ENCODE measurements around the gene PPP1R12C.

The PPP1R12C gene

GRCh38 chr19:55091126-55091910 lies 26.1 kb downstream of the PPP1R12C start:
- no peak for DNase-seq (ENCODE audit: low read depth, low spot score)

GRCh38 chr19:55090564-55090963 lies 26.9 kb downstream of the PPP1R12C start:
- no peak for DNase-seq (ENCODE audit: low read depth, low spot score)

- no peak for DNase-seq (ENCODE audit: low read depth, low spot score)
Measured at GRCh38 chr19:55089342-55089944, 28.0 kb downstream of the PPP1R12C start.

- DNase-seq (ENCODE audit: low read depth, low spot score), result no peak
Measured at GRCh38 chr19:55088543-55089341, 28.7 kb downstream of the PPP1R12C start.

GRCh38 chr19:55088021-55088451 lies 29.4 kb downstream of the PPP1R12C start:
- DNase-seq (ENCODE audit: low read depth, low spot score), result no peak

GRCh38 chr19:55087542-55087901 lies 29.9 kb downstream of the PPP1R12C start:
- no peak for DNase-seq (ENCODE audit: low read depth, low spot score)

- DNase-seq (ENCODE audit: low read depth, low spot score), result peak; percentile 63
Measured at GRCh38 chr19:55086730-55087541, 30.5 kb downstream of the PPP1R12C start.

- no peak for DNase-seq (ENCODE audit: low read depth, low spot score)
Measured at GRCh38 chr19:55085923-55086715, 31.3 kb downstream of the PPP1R12C start.

- DNase-seq (ENCODE audit: low read depth, low spot score), result no peak
Measured at GRCh38 chr19:55084416-55084815, 33.0 kb downstream of the PPP1R12C start.

DNA sequence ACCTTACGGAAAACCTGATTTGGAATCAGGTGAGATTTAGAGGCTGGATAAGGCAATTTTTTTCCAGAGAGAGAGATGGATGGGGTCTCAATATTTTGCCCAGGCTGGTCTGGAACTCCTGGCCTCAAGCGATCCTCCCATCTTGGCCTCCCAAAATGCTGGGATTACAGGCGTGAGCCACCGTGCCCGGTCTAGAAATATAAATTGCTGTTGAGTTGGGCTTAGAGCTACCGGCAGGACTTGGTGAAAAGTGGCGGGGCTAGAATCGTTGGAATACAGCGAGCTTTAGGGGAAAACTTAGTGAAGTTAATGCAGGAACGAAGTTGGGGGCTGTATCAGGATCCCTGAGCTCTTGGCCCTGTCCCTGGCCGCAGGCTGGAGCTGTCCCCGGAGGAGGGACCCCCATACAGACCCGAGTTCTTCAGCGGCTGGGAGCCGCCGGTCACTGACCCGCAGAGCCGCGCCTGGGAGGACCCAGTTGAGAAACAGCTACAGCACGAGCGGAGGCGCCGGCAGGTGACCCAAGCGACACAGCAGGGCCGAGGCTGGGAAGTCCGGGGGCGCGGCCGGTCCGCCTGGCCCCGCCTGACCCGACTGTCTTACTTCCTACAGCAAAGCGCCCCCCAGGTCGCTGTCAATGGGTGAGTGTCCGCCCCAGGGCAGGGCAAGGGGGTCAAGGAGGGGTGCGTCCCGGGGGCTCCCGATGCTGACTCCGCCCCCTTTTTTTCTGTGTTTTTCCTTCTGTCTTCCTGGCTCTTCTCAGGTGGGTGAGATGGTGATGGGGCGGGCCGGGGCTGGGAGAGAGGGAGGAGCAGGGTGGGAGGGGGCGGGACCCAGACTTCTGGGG lies 34.2 kb downstream of the PPP1R12C start:
- no peak for DNase-seq (ENCODE audit: low read depth, low spot score)

DNA sequence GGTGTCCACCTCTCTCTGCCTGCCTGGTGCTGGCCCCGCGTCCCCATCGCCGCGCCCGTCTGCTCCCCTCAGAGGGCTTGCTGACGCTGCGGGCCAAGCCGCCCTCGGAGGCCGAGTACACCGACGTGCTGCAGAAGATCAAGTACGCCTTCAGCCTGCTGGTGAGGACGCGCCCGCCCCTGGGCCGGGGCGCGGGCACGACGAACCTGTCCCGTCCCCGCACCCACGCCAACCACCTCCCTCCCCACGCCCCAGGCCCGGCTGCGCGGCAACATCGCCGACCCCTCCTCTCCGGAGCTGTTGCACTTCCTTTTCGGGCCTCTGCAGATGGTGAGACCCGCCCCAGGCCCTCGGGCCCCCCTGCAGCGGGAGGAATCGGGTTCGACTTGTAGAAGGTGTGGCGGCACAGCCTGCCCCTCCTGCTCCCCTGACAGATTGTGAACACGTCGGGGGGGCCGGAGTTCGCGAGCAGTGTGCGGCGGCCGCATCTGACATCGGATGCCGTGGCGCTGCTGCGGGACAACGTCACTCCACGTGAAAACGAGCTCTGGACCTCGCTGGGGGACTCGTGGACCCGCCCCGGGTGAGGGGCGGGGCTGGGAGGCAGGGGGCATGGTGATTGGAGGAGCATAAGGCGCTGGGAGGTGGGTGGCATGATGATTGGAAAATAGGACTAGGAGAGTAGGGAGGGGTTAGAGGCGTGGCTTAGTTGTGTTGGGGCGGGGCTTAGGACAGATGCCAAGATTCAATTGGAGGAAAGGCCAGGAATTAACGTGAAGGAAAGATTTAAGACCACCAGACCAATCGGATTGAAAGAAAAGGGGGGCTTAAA lies 35.2 kb downstream of the PPP1R12C start:
- DNase-seq (ENCODE audit: low read depth, low spot score), result no peak

DNA sequence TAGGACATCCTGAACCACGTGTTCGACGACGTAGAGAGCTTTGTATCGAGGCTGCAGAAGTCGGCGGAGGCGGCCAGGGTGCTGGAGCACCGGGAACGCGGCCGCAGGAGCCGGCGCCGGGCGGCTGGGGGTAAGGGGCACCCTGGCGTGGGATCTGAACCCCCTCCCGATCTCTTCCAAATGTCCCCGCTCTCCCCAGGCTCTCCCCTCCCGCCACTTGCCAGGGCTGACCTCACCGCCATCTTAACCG lies 35.7 kb downstream of the PPP1R12C start:
- DNase-seq (ENCODE audit: low read depth, low spot score), result no peak

- DNase-seq (ENCODE audit: low read depth, low spot score), result no peak
Measured at GRCh38 chr19:55080968-55081769, 36.3 kb downstream of the PPP1R12C start.

DNA sequence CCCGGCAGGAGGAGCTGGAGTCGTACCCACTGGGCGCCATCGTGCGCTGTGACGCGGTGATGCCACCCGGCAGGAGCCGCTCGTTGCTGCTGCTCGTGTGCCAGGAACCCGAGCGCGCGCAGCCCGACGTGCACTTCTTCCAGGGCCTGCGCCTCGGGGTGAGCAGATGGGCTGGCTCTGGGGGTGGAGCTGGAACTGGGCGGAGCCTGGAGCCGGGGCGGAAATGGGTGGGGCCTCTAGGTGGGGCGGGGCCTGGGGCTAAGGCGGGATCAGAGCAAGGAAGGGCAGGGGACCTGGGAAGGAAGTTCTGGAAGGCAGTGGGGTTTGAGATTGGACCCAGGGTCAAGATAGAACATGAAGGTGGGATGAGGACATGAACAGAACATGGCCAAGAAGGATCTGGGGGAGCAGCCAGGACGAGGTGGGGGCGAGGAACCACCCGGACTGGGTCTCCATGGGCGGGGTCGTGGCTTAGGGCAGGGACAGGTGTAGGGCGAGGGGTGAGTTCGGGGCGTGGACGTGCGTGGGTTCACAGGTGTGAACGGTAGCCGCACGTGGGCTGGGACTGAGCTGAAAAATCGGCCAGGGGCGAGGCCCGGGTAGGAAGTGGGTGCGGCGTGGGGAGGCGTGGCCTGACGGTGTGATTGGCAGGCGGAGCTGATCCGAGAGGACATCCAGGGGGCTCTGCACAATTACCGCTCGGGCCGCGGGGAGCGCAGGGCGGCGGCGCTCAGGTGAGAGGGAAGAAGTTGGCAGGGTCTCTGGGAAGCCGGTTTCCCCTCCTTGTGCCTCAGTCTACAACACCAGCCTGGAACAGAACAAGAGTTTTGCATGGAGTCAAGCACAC lies 37.1 kb downstream of the PPP1R12C start:
- no peak for DNase-seq (ENCODE audit: low read depth, low spot score)

DNA sequence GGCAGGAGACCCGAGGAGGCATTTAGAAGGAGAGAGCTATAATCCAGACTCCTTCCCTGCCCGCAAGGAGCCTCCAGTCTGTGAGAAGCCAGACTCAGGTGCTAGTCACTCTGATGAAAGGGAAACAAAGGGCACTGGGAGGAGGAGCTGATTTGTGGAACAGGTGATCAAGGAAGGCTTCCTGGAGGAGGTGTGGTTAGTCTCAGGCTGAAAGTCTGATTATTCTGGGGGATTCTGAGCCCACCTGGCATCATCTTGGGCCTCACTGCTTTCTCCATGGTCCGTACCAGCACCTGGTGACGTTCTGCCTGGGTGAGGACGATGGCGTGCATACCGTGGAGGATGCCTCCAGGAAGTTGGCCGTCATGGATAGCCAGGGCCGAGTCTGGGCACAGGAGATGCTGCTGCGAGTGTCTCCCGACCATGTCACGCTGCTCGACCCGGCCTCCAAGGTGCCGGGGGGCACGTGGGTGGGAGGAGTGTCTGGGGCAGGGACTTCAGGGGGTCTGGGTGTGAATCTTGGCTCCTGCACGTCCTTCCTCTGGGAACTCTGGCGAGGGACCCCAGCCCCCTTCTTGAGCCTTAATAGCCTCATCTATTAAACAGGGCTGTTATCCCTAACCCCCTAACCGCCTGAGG lies 37.9 kb downstream of the PPP1R12C start:
- DNase-seq (ENCODE audit: low read depth, low spot score), result no peak

DNA sequence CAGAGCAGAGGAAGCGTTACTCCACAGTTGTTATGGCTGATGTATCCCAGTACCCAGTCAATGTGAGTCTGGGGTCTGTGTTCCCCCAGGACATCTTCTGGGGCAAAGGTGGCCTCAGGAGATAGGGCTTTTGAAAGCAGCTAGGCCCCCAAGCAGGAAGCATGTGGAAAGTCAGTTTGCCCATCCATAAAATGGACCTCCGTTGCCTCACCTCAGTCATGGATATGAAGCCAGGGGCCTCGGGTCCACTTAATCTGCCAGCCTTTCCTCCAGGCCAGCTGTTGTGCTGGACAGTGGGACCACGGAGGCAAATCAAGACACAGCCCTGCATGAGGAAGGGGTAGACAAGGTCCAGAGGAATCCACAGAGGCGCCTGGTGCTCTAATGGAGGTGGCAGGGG lies 38.4 kb downstream of the PPP1R12C start:
- DNase-seq (ENCODE audit: low read depth, low spot score), result no peak

DNA sequence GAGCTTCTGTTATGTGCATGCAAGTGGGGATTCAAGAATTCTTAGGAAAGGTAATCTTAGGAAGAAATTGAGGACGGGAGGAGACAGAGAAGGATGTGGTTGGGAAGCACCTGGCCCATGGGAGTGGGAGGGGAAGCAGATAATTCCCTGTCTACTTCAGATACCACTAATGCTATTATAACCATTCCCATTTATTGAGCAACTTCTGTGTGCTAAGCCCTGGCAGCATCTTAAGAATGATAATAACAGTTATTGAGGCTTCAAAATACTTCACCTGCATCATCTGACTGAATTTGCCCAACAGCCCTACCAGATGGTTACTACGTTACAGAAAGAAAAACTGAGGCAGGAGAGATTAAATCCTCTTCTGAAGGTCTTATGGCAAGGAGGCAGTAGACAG lies 40.3 kb downstream of the PPP1R12C start:
- no peak for DNase-seq (ENCODE audit: low read depth, low spot score)

Measured in brain pericyte (primary cell).